Heart right ventricle (tissue), 16 donors: ENCODE measurements around the gene MEF2D. TPM values are rescaled to one million over a fixed set of nuclear protein-coding genes. Genes with fewer than 3 reads are reported as not detected.

Experiments used
- ATAC-seq, 8 donors: fragments of 200-7000 bp; cut with Tn5 transposase; one replicate each; pipeline ENCODE4 v1.9.1; 2020; ENCODE audit warnings: mild to moderate bottlenecking in 8 of 8, moderate library complexity in 8 of 8, moderate number of reproducible peaks in 1 of 8
- DNase-seq, 2 donors: peaks; one replicate each; pipeline ENCODE4 v3.0.0-alpha.2; 2020
- H3K27ac ChIP-seq, 10 donors: fragments of 200-600 bp; sonication (generic) in 2 of 10; one replicate each; pipeline versions ENCODE4 v1.5.0 to v1.8.0; 2020 to 2022; ENCODE audit warnings: mild to moderate bottlenecking in 3 of 10
- H3K27me3 ChIP-seq, 7 donors: fragments of 200-600 bp; one replicate each; pipeline ENCODE4 v1.8.0; 2021 to 2022; ENCODE audit warnings: mild to moderate bottlenecking in 2 of 7
- H3K36me3 ChIP-seq, 9 donors: fragments of 200-600 bp; sonication (generic) in 1 of 9; one replicate each; pipeline versions ENCODE4 v1.5.0 to v1.8.0; 2020 to 2022; ENCODE audit warnings: mild to moderate bottlenecking in 2 of 9
- H3K4me1 ChIP-seq, 9 donors: fragments of 200-600 bp; sonication (generic) in 1 of 9; one replicate each; pipeline versions ENCODE4 v1.5.0 to v1.8.0; 2020 to 2022; ENCODE audit warnings: mild to moderate bottlenecking in 4 of 9
- H3K4me3 ChIP-seq, 10 donors: fragments of 200-600 bp; sonication (generic) in 2 of 10; one replicate each; pipeline versions ENCODE4 v1.5.0 to v1.8.0; 2020 to 2022; ENCODE audit warnings: mild to moderate bottlenecking in 7 of 10, moderate library complexity in 2 of 10
- H3K9me3 ChIP-seq, 11 donors: fragments of 200-600 bp in 10 of 11; sonication (generic) in 2 of 11; one replicate each; pipeline versions ENCODE4 v1.5.0 to v1.8.0; 2013 to 2022; ENCODE audit warnings: mild to moderate bottlenecking in 2 of 11, control low read depth in 1 of 11, moderate library complexity in 1 of 11
- CTCF ChIP-seq, 9 donors: fragments of 200-600 bp; sonication (generic) in 2 of 9; IDR thresholded peaks; one replicate each; pipeline versions ENCODE4 v1.5.0 to v1.8.0; 2021 to 2022; ENCODE audit warnings: antibody characterized with exemption in 9 of 9, mild to moderate bottlenecking in 5 of 9, moderate library complexity in 1 of 9
- WGBS, 2 donors: extraction: QIAGEN DNeasy Blood & Tissue Kit; methylation state at CpG; one replicate each; pipeline ENCODE4 v1.1.7; 2013; ENCODE audit warnings: inconsistent platforms in 1 of 2; 5-methylcytosine and 5-hydroxymethylcytosine counted together
- intact Hi-C, 10 donors: fragments of 100-400 bp; cut with DNase I; formaldehyde crosslinking; loops; one replicate each; pipeline versions ENCODE4 v1.11.1 to v1.14.2; 2022
- polyA plus RNA-seq, 2 donors: library from polyadenylated mRNA; stranded (reverse); fragments of 200-250 nt; gene quantifications; one replicate each; pipeline ENCODE4 v1.2.3, GENCODE V29; 2013
- total RNA-seq, 10 donors: library from RNA; stranded (reverse); fragmentation: NEBNext Ultra II Directional in 3 of 10; extraction: Animal tissue kit (Norgen Biotek cat#: 25700) in 3 of 10; gene quantifications; one replicate each; pipeline versions ENCODE4 v1.2.1 to v1.2.4, GENCODE V29; 2021 to 2023
- donor health status: Arrhythmogenic right ventricular cardiomyopathy.
- donor health status: ischemic (EF 13 %, LVEDD 7.1; RV severe dilation, severe dysfunction).
- donor health status: healthy with polysubstance abuse.
- donor health status: DM: no; HTN: yes; CAD: no.
- donor health status: DM: no; HTN: no; CAD: no.
- donor health status: ischemic (EF 25% LVEDD 6.9; RV normal size, moderate dysfunction).
- donor health status: ischemic (EF 25% LVEDD 5.7; RV mildly dilated, moderate dysfunction).
- donor health status: healthy.
- donor health status: DM: yes; HTN: yes; CAD: no.
- donor health status: Ischemic cardiomyopathy.
- donor health status: ischemic (EF 35%, LVEDD 5.7; RV mildly dilated, moderate dysfunction).
- donor health status: nonischemic (EF 11% LVEDD 7.7; RV severe dilation, severe dysfunction).
- donor health status: DM: yes; HTN: yes; CAD: no.
- donor health status: PGD.
- donor health status: ischemic (EF 29% LVEDD 5.4; RV normal size, mild dysfunction).
- donor health status: nonischemic (EF 23%, LVEDD 6.1; RV moderate dilation, normal function).

Gene MEF2D
- total and polyA plus RNA-seq, 12 donors: 31.6 to 127 (median 94.9) TPM

DNA sequence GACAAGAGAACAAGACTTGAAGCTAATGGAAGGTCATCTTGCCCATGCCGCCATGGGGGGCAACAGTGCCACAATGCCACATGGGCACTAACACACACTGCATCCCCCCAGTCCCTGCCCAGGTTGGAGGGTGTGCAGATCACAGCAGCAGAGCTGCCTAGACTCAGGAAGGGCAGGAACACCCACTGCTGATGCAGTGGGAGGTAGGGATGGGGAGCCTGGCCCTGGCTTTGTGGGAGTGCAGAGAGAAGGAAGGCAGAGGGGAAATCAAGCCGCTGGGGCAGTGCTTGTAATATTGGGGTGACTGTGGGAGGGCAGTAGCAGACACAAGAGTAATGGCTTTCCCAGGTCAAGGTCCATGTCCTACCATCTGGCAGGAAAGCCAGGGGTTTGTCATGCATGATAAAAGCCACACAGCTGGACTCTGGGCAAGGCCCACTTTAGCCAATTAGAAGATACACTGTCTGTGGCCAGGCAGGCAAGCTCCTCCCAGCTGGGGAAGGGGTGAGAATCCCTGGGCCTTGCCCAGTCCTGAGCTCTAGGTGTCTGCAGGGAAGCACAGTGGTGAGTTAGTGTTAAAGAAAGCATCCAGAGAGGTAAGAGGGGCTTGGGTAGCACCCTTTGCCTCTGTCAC, 25.4 kb upstream of the MEF2D start:
- no peak overlapping the region for H3K4me3 ChIP-seq
- no peak for ATAC-seq
- no peak overlapping the region for H3K27ac ChIP-seq
- 87 to 94% methylated on average over 2 of the region's 2 CpGs for WGBS, 2 donors
- no peaks in the 10 kb centered on the region for H3K9me3 ChIP-seq
- peaks cover 0 to 22% (median 8%) of the 10 kb centered on the region in 9 donors for H3K4me1 ChIP-seq
- intact Hi-C loops: loop anchor here in 1 of 10 donors (5.0 kb wide), 1 partner anchor 41 kb away; no protein-coding TSS in a partner anchor
- H3K36me3 ChIP-seq: peaks cover 0 to 11% (median 0%) of the 10 kb centered on the region in 9 donors
- no peak for TF ChIP-seq CTCF (IDR thresholded peaks at IDR 0.05)
- no peak for DNase-seq
- no peaks in the 10 kb centered on the region for H3K27me3 ChIP-seq

GRCh38 chr1:156525071-156525501, 24.5 kb upstream of the MEF2D start:
- TF ChIP-seq CTCF (IDR thresholded peaks at IDR 0.05): no peak
- H3K4me3 ChIP-seq: no peak overlapping the region
- peaks cover 0 to 9% (median 0%) of the 10 kb centered on the region in 9 donors for H3K36me3 ChIP-seq
- peak overlapping the region in 2 of 10 donors; percentile 15 to 69 for H3K27ac ChIP-seq
- ATAC-seq (peak in 3 of 8 donors; percentile 15 to 43 (median 27)), DNase-seq (no peak)
- intact Hi-C loops: loop anchor here in 1 of 10 donors (5.0 kb wide), 1 partner anchor 42 kb away; no protein-coding TSS in a partner anchor
- WGBS, 2 donors: 43 to 46% methylated on average over 6 of the region's 6 CpGs
- H3K4me1 ChIP-seq: peaks cover 0 to 22% (median 8%) of the 10 kb centered on the region in 9 donors
- no peaks in the 10 kb centered on the region for H3K9me3 ChIP-seq
- H3K27me3 ChIP-seq: no peaks in the 10 kb centered on the region

GRCh38 chr1:156524481-156524869, 23.9 kb upstream of the MEF2D start:
- WGBS, 2 donors: 53 to 56% methylated on average over 3 of the region's 3 CpGs
- Histone ChIP-seq H3K9me3 (no peaks in the 10 kb centered on the region), H3K36me3 (peaks cover 0 to 7% (median 0%) of the 10 kb centered on the region in 9 donors), H3K4me3 (no peak overlapping the region), H3K4me1 (peaks cover 0 to 22% (median 8%) of the 10 kb centered on the region in 9 donors), H3K27me3 (no peaks in the 10 kb centered on the region), H3K27ac (peak overlapping the region in 1 of 10 donors; percentile 69)
- TF ChIP-seq CTCF (IDR thresholded peaks at IDR 0.05): no peak
- DNase-seq: no peak
- intact Hi-C loops: no loop called here
- ATAC-seq: peak; percentile 37 to 82 (median 62)

GRCh38 chr1:156523801-156524480, 23.4 kb upstream of the MEF2D start:
- no peak overlapping the region for H3K27ac ChIP-seq
- WGBS, 2 donors: 79 to 82% methylated on average over 2 of the region's 2 CpGs
- H3K9me3 ChIP-seq: no peaks in the 10 kb centered on the region
- TF ChIP-seq CTCF (IDR thresholded peaks at IDR 0.05): no peak
- H3K27me3 ChIP-seq: no peaks in the 10 kb centered on the region
- intact Hi-C loops: no loop called here
- ATAC-seq (no peak), DNase-seq (no peak)
- H3K4me3 ChIP-seq: no peak overlapping the region
- peaks cover 0 to 3% (median 0%) of the 10 kb centered on the region in 9 donors for H3K36me3 ChIP-seq
- H3K4me1 ChIP-seq: peaks cover 0 to 22% (median 8%) of the 10 kb centered on the region in 9 donors
